NCI-H1105 (cell line): ENCODE data around the gene KRTAP4-16.
"Not testable (repeated sequence)": the region's sequence is repeated elsewhere in the genome, so short reads cannot be mapped to it uniquely, and the experiment has no call there.

Experiments used
- DNase-seq: peaks from one replicate; lab custom pipeline; 2025; lab: John Stamatoyannopoulos, UW

Gene KRTAP4-16

DNA sequence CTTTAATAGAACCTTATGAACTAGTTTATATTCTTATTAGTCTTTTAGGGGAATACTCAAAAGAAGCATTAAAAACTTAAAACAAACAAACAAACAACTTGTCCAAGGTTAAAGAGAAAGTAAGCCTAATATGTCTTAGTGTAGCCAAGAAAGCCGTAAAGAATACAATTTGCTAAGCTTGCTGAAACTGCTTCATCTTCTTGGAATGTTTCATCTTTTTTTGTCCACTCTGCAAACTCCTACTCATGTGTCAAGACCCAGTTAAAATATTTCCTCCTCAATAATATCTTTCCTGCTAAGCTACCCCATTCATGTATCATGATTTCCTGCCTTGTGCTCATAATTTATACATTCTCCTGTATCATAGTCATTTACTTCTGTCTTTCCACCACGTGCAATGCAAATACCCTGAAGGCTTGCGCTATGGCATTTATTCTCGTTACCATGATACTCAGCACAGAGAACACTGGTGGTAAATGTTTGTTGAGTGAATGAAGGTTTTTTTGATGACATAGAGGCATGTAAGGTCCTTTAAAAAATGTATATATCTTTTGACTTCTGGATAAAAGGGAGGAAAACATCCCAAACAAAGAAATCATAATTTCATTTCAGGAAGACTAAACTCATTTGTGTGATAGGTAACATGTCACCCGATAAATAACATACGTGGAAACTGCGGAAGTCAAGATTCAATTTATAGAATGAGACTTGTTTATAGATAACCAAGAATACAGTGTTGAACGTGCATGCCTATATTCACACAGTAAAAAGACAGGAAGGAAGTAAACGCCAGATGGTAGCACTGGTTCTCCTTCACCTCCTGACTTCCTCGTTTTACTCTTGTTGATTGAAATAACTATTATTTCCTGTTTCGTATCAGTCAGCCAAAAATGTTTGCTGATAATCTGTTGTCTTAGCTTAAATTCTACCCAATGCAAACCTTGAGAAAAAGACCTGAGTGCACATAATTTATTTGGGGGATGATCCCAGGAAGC, 18.0 kb upstream of the KRTAP4-16 start:
- not testable (repeated sequence) for DNase-seq

DNA sequence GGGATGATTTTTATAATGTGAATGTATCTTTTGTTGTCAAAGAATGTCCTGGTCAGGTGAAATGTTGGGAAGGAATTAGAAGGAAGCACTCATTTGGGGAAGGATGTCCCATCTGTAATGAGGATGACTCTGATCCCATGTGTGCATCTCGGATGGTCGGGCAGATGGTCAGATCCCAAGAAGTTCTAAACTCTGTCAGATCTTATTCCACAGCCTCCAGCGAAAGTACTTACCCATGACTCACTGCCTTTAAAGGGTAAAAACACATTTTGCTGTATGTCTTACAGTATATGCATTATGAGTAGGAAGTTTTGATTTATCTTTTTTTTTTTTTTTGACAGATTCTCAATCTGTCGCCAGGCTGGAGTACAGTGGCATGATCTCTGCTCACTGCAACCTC, 16.7 kb upstream of the KRTAP4-16 start:
- no peak for DNase-seq

DNA sequence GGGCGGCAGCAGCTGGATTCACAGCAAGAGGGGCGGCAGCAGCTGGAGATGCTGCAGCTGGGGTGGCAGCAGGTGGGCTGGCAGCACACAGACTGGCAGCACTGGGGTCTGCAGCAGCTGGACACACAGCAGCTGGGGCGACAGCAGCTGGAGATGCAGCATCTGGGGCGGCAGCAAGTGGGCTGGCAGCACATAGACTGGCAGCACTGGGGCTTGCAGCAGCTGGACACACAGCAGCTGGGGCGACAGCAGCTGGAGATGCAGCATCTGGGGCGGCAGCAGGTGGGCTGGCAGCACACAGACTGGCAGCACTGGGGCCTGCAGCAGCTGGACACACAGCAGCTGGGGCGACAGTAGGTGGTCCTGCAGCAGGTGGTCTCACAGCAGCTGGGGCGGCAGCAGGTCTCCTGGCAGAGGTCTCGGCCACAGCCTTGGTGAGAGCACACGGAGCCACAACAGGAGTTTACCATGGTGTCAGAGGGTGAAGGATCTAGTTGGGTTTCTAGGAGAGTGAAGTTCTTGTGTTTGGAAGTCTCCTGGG, 15.9 kb upstream of the KRTAP4-16 start, which contains the start of gene KRTAP4-11:
Gene KRTAP4-11 (minus strand): TSS at position 528 of the 541 bp plus-strand sequence. CDS start 58 bp downstream, at position 470.
- not testable (repeated sequence) for DNase-seq

DNA sequence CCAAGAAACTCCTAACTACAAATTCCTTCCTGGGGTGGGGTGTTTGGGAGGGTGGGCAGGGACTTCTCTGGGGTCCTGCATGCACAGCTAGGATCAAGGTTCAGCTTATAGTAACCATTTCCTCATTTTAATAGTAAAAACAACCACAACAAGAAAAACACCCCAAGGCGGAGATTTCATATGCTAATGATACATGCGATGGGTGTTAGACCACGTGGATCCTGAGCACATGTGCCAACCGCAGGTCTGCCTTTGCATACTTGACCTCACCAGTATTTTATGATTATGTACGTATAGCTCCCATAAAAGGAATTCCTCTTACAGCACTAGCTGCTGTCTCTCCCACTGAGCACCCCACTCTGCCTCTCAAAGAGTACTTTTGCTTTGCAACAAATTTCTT, 14.3 kb upstream of the KRTAP4-16 start:
- no peak for DNase-seq

DNA sequence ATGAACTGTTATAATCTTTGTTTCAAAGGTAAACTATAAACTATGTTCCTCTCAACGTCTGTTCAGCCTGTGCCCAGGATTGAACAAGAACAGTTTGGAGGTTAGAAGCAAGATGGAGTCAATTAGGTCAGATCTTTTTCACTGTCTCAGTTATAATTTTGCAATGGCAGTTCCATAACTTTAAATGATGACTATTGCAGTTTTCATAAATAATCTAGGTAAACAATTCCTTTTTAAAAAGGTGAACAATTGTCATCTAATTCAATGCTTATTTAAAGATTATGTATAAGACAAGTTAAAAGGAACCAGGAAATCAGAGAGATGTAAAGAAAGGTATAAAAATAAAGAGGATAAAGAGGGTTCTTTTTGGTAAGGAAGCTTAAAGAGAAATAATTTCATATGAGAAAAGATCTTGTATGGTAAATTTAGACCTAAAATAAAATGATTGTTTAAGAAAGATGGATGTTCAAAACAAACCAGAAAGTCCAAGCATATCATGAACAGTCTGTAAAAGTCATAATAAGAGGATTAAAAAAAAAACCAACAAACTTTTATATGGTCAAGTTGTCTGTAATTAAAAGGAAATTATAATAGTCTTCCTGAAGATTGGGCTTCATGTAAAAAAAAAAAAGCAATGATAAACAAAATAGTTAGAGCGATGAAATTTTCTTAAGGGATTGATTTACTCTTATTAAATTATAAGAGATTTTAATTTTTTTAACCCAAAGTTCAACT, 9.3 kb upstream of the KRTAP4-16 start:
- no peak for DNase-seq

DNA sequence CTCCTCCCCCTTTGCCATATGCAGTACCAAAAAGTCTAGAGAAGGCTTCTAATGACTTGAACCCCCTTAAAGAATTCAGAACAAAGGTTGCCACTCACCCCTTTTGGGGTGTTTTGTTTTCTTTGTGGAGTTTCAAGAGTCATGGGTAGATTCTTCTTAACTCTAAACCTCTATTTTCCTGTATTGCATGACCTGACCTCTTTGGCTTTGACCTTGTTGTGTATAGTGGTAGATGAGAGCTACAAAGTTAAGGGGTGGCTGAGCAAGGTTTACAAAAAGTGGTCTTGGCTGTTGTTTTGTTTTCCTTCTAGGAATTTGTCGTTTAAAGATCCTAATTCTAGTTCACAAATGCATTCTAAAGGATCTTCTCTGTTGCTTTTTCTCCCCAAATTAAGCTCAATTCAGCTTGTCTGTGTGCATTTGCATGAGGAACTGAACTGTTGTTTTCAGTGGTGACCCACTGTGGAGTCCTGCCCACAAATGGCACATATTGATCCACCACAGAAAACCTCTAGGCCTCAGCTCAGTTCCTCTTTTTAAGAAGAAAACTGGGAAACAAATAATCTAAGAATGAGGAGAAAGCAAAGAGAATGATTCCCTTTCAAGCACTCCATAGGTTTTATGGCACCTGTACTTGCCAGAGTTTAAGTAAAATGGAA, 6.8 kb upstream of the KRTAP4-16 start:
- DNase-seq = not testable (repeated sequence)

DNA sequence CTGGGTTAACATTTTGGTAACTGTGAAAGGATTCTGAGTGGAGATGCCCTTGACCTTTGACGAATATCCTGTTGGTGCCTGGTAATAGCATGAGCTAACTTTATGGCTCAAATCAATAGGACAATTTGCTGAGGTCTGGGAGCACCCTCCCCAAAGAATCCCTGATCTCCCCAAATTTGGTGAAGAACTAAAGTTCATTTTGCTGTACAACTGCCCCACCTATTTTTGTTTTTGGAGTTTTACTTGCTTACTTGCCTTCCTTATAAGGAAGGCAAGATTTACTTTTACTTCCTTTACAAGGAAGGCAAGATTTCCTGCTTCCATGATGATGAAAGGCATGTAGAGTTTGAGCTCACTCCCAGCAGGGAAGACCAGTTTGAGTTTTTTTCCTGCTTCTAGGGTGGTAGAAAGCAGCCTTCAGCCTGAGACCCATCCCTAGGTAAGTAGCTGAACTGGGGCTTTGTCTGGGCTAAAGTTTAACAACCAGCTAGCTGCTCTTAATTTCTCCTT, 6.0 kb upstream of the KRTAP4-16 start:
- no peak for DNase-seq

DNA sequence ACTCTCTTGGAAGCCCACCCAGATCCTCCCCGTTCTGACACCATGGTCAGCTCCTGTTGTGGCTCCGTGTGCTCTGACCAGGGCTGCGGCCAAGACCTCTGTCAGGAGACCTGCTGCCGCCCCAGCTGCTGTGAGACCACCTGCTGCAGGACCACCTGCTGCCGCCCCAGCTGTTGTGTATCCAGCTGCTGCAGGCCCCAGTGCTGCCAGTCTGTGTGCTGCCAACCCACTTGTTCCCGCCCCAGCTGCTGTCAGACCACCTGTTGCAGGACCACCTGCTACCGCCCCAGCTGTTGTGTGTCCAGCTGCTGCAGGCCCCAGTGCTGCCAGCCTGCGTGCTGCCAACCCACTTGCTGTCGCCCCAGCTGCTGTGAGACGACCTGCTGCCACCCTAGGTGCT, 3.3 kb upstream of the KRTAP4-16 start, which contains the start of gene KRTAP4-9:
Gene KRTAP4-9 (plus strand): TSS at position 43 of the 400 bp plus-strand sequence. CDS start 0 bp downstream, at position 43.
- not testable (repeated sequence) for DNase-seq

DNA sequence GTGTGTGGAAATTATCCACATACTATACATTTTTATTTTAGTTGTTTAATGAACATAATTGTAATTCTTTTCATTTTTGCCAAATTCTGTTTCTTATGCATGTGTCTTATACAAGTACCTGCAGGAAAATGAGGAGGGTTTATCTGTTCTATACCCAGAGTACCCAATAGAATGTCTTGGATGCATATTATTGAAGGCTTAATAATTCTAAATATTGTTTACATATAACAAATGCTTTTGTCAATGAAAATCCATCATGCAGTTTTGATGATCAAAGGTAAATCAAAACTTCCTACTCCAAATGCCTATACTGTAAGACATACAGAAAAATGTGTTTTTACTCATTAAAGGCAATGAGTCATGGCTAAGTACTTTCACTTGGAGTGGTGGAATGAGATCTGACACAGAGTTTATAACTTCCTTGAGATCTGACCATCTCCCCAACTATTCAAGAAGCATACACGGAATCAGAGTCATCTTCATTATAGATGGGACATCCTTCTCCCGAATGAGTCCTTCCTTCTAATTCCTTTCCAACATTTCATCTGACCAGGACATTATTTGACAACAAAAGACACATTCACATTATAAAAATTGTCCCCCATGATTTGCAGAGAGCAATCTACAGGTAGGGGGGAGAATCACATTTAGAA, 2.5 kb upstream of the KRTAP4-16 start:
- not testable (repeated sequence) for DNase-seq

DNA sequence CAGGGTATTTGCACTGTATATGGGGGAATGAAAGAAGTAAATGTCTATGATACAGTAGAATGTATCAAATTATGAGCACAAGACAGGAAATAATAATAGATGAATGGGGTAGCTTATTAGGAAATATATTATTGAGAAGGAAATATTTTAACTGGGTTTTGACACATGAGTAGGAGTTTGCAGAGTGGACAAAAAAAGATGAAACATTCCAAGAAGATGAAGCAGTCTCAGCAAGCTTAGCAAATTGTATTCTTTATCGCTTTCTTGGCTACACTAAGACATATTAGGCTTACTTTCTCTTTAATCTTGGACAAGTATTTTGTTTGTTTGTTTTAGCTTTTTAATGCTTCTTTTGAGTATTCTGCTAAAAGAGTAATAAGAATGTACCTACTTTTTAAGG, 1.9 kb upstream of the KRTAP4-16 start:
- no peak for DNase-seq

DNA sequence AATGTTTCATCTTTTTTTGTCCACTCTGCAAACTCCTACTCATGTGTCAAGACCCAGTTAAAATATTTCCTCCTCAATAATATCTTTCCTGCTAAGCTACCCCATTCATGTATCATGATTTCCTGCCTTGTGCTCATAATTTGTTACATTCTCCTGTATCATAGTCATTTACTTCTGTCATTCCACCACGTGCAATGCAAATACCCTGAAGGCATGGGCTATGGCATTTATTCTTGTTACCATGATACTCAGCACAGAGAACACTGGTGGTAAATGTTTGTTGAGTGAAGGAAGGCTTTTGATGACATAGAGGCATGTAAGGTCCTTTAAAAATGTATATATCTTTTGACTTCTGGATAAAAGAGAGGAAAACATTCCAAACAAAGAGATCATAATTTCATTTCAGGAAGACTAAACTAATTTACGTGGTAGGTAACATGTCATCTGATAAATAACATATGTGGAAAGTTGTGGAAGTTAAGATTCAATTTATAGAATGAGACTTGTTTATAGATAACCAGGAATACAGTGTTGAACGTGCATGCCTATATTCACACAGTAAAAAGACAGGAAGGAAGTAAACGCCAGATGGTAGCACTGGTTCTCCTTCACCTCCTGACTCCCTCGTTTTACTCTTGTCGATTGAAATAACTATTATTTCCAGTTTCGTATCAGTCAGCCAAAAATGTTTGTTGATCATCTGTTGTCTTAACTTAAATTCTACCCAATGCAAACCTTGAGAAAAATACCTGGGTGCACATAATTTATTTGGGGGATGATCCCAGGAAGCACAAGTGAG, 2.1 kb downstream of the KRTAP4-16 start:
- not testable (repeated sequence) for DNase-seq

DNA sequence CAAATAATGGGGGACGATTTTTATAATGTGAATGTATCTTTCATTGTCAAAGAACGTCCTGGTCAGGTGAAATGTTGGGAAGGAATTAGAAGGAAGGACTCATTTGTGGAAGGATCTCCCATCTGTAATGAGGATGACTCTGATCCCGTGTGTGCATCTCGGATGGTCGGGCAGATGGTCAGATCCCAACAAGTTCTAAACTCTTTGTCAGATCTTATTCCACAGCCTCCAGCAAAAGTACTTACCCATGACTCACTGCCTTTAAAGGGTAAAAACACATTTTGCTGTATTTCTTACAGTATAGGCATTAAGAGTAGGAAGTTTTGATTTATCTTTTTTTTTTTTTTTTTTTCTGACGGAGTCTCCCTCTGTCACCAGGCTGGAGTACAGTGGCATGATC, 3.5 kb downstream of the KRTAP4-16 start:
- no peak for DNase-seq

DNA sequence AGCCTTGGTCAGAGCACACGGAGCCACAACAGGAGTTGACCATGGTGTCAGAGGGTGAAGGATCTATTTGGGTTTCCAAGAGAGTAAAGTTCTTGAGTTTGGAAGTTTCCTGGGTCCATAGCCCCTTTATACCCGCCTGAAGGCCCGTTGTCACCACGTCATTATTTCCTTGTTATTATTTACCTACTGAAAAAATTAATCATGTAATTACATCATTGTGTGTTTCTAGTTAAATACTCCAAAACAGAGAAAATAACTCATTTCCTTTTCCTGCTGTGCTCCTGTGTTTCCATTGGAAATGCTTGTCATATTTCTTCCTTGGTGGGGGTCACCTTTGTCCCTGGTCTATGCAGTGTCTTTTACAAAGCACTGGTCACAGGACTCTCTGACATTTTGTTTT, 4.0 kb downstream of the KRTAP4-16 start, which contains the start of gene KRTAP4-8:
Gene KRTAP4-8 (minus strand): TSS at position 101 of the 400 bp plus-strand sequence. CDS start 58 bp downstream, at position 43.
- DNase-seq = no peak

DNA sequence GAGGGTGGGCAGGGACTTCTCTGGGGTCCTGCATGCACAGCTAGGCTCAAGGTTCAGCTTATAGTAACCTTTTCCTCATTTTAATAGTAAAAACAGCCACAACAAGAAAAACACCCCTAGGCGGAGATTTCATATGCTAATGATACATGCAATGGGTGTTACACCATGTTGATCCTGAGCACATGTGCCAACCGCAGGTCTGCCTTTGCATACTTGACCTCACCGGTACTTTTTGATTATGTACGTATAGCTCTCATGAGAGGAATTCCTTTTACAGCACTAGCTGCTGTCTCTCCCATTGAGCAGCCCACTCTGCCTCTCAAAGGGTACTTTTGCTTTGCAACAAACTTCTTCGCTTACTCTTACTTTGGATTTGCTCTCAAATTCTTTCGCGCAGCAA, 6.0 kb downstream of the KRTAP4-16 start:
- no peak for DNase-seq

DNA sequence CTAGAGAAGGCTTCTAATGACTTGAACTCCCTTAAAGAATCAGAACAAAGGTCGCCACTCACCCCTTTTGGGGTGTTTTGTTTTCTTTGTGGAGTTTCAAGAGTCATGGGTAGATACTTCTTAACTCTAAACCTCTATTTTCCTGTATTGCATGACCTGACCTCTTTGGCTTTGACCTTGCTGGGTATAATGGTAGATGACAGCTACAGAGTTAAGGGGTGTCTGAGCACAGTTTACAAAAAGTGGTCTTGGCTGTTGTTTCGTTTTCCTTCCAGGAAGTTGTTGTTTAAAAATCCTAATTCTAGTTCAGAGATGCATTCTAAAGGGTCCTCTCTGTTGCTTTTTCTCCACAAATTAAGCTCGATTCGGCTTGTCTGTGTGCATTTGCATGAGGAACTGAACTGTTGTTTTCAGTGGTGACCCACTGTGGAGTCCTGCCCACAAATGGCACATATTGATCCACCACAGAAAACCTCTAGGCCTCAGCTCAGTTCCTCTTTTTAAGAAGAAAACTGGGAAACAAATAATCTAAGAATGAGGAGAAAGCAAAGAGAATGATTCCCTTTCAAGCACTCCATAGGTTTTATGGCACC, 13.2 kb downstream of the KRTAP4-16 start:
- not testable (repeated sequence) for DNase-seq

DNA sequence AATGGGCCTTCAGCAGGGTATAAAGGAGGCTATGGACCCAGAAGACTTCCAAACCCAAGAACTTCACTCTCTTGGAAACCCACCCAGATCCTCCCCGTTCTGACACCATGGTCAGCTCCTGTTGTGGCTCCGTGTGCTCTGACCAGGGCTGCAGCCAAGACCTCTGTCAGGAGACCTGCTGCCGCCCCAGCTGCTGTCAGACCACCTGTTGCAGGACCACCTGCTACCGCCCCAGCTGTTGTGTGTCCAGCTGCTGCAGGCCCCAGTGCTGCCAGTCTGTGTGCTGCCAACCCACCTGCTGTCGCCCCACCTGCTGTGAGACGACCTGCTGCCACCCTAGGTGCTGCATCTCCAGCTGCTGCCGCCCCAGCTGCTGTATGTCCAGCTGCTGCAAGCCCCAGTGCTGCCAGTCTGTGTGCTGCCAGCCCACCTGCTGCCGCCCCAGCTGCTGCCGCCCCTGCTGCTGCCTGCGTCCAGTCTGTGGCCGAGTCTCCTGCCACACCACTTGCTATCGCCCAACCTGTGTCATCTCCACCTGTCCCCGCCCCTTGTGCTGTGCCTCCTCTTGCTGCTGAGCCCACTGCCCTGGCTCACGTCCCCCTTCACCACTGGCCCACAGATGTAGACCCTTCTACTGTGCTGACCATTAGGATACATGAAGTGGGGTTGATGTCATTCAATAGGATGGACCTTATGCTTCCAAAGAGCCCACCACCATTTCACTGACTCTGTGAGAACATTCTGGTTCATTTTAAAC, 17.7 kb downstream of the KRTAP4-16 start, which contains the start of gene KRTAP4-7:
Gene KRTAP4-7 (plus strand): TSS at position 51 of the 757 bp plus-strand sequence. CDS start 57 bp downstream, at position 108.
- not testable (repeated sequence) for DNase-seq

DNA sequence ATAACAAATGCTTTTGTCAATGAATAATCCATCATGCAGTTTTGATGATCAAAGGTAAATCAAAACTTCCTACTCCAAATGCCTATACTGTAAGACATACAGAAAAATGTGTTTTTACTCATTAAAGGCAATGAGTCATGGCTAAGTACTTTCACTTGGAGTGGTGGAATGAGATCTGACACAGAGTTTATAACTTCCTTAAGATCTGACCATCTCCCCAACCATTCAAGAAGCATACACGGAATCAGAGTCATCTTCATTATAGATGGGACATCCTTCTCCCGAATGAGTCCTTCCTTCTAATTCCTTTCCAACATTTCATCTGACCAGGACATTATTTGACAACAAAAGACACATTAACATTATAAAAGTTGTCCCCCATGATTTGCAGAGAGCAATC, 18.6 kb downstream of the KRTAP4-16 start:
- DNase-seq = not testable (repeated sequence)

DNA sequence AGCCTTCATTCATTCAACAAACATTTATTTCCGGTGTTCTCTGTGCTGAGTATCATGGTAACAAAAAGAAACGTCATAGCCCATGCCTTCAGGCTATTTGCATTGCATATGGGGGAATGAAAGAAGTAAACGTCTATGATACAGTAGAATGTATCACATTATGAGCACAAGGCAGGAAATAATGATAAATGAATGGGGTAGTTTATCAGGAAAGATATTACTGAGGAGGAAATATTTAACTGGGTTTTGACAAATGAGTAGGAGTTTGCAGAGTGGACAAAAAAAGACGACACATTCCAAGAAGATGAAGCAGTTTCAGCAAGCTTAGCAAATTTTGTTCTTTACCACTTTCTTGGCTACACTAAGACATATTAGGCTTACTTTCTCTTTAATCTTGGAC, 19.4 kb downstream of the KRTAP4-16 start:
- DNase-seq = no peak

DNA sequence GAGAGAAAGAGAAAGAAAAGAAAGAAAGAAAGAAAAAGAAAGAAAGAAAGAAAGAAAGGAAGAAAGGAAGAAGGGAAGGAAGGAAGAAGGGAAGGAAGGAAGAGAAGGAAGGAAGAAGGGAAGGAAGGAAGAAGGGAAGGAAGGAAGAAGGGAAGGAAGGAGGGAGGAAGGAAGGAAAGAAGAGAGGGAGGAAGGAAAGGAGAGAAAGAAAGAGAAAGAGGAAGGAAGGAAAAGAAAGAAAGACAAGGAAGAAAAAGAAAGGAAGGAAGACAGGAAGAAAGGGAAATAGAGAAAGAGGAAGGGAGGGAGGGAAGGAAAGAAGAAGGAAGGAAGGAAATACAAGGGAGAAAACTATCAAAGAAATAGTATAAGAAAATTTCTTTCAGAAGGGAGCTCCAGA, 25.2 kb downstream of the KRTAP4-16 start:
- no peak for DNase-seq
